HG02981 (cell line): ENCODE measurements around the gene PHLDB2.

Source experiments
- ATAC-seq: cut with Tn5 transposase; IDR thresholded peaks from one replicate; pipeline ENCODE4 v1.9.1; 2021; ENCODE audit warnings: mild to moderate bottlenecking, moderate library complexity; ENCODE audit not compliant: unreplicated experiment

PHLDB2 gene

DNA sequence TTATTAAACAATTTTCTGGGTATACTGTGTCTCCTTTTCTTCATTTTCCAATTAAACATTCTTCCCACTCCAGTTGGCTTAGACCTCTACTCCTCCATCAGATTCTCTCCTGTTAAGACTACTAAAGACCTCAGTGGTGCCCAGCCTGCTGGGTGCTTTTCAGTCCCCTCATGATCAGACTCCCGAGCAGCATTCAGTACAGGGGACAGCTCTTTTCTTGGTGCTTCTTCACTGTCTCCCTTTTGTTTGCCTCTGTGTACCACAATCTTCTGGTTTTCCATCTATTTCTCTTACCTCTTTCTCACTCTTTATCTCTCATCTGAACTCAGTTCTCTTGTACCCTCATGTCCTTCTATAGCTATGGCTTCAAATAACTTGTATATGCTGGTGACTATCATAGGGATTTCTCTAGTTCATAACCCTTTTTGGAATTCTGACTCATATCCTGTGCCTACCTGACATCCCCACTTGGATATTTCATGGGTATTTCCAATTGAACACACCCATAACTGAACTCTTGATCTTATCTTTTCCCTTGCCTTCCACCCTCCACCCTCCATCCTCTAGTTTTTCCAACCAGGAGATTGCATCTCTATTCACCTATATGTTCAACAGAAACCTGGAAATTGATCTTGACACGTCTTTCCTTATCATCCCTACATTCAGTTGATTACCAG lies 64.2 kb downstream of the PHLDB2 start:
- no peak for ATAC-seq

DNA sequence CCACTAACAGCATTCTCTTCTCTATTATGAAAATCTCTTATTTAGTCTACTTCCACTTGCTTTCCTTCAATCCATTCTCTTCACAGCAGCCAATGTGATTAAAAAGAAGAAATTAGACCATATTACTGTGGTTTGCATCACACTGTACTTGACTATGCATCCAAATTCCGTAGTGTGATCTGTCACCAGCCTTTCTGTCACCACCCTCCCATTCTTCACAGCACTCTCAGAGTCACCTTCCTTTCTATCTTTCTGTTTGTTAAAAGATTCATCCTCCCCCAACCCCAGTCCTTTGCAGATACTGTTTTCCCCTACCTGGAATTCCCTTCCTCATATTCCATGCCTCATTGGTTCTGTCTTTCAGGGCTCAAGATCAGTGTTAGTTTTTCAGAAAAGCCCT lies 64.7 kb downstream of the PHLDB2 start:
- ATAC-seq: no peak

DNA sequence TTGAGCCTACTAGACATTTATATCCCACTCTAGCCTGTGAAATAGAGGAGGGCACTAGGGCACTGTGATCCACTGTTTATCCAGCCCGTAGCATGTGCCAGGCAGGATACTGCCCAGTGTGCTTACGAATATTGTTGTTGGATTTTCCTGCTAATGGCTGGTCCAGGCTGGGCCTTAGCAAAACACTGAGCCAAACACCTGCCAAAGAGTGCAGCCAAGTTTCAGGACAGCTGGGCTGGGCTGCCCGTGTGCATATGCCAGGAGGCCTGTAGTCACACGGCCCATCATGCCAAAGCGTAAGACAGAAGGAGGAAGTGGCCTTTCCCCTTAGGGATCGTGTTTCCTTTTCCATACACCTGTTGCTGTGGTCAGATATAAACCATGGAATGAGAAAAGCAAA lies 65.2 kb downstream of the PHLDB2 start:
- ATAC-seq: no peak

DNA sequence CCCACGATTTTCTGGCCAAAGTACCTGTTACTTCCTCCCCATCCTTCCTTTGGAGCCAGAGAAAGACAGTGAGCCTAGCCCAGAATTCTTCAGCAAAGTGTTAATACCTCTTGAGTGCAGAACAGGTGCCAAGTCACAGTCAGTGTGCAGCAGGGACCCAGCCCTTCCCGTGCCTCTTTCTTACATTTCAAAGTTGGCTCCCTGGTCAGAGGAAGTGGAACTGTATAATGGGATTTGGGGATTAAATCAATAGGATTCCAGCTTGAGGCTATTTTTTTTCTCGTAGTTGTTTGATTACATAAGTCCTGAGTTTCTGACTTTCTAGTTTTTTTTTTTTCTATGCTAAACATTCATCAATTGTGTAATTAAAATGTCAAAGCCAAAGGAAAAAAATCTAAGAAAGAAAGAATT lies 67.2 kb downstream of the PHLDB2 start:
- no peak for ATAC-seq

DNA sequence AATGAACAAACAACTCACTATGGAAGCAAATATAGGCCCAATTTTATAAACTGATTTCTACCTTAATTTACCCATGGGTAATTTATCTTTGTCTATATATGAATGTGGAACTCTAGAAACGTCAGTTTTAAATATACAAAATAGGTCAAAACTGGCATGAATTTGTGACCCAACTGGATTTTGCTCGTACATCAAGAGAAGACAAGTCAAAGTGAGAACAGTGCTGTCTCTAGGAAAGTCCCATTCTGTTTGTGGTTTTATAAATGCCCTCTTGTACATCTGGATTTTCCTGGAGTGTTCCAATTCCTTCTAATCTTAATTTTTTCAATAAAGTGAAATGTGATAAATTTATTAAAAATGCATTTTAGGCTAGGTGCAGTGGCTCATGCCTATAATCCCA lies 69.5 kb downstream of the PHLDB2 start:
- no peak for ATAC-seq

DNA sequence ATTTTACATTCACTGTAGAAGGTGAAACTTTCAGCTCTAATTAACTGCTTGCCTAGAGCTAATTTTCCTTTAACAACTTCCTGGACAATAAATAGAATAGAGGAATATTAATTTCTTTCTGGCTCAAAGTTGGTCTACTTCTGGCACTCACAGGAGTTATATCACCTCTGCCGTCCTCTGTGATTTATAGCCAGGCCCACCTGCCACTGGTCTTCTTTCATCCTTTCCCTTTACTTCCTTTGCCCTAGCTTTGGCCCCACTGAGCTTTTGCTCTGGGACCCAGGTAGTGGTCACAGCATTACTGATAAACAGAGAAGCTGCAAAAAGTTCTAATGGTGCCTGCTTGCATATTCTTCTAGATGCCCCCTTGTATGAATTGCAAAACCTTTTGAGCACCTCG lies 70.4 kb downstream of the PHLDB2 start:
- no peak for ATAC-seq

DNA sequence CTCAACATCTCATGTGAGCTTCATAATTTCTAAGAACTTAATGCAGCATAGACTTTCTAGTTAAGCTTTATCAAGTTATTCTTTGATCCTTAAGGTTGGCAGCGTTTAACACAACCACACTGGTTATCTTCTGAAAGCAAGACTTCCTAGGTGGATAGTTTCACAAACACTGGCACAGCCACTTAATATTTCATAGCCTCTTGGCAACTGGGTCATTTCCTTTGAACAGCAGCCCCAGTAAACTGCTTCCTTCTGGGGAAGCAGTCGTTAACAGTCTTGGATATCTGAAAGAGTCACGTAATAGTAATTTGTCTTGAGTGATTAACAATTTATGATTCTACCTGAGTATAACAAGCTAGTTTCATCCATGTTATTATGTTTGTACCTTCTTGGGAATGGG lies 73.9 kb downstream of the PHLDB2 start:
- no peak for ATAC-seq

DNA sequence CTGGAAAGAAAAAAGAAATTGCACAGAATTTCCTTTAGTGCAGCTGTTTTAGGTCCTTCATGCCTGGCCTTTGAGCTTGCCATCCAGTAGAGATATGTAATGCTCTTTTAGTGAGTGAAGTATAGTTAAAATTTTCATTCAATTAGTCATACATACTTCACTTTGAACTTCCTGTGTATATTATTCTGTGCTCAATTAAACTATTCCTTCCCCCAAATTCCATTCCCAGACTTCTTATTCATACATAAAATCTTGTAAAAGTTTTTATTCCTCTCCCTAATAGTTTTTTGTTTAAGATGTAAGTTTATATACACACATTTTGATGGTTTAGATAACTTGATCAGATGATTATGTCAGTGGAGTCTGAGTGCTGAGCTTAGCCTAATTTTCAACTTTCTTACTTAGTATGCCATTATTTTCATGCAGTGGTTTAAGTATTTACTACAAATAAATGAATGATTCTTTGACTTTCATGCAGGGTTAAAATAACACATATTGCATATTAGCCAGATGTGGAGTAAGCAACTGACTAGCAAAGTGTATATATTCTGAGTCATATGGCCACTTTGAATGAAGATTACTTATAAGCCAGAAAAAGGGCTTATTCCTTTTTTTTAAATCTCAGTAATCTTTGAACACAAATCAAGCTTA lies 77.3 kb downstream of the PHLDB2 start:
- no peak for ATAC-seq

DNA sequence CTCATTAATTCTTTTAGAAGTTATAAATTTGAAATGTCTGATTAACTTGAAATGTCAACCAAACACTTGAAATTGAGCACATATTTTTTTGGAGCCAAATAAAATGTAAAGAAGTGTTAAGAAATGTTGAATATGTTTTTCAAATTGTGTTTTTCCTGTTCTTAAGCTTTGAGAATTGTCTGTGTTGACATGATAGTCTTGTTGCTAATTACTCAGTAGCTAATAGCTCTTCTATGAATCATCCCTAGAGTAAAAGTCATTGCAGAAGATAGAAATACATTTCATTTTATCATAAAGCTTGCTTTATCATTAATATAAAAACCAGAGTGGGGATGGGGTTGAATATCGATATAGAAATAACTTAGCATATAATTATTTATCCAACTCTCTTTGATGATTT lies 77.9 kb downstream of the PHLDB2 start:
- no peak for ATAC-seq

DNA sequence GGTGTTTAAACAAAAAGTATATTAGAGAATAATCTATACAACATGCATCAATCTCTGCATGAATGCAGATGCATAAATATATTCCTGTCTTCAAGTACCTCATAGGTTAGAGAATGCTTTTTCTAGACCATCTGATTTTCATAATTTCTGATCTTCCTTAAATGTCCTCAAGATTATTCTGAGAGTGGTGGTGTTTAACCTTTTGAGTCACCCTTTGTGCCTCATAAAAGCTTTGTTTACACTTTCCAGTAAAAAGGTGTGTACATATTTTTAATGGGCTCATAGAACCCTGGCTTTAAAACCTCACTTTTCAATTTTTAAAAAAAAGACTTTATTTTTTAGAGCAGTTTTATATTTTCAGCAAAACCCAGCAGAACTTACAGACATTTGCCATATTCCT lies 78.8 kb downstream of the PHLDB2 start:
- no peak for ATAC-seq

DNA sequence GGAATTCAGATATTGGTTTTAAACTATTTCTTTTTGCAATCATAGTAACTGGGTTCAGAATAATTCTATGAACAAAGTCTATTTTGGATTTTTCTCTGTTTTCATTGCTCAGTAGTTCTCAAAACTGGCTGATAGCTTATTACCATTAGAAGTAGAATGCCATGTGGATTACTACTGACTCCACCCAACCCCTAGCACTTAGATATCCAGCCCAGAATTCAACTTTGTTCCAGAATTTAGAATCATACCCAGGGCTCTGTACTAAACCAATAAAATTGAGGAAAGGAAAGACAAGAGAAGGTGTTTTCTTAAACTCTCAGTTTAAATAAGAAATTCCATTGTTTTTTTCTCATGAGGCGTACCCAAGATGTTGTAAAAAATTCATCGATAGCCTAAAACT lies 80.8 kb downstream of the PHLDB2 start:
- no peak for ATAC-seq

DNA sequence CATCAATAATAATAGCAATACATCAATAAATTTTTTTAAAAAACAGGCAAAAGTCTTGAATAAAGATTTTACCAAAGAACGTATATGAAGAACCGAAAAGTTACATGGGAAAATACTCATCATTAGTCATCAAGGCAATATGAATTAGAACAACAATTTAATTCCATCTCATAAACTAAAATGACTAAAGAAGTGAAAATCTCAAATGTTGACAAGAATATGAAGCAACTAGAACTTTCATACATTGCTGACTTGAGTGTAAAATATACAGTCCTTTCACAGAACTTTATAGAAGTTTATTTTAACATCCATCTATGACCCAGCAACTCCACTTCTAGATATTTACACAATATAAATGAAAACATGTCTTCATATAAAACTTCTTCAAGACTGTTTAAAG lies 84.5 kb downstream of the PHLDB2 start:
- no peak for ATAC-seq

DNA sequence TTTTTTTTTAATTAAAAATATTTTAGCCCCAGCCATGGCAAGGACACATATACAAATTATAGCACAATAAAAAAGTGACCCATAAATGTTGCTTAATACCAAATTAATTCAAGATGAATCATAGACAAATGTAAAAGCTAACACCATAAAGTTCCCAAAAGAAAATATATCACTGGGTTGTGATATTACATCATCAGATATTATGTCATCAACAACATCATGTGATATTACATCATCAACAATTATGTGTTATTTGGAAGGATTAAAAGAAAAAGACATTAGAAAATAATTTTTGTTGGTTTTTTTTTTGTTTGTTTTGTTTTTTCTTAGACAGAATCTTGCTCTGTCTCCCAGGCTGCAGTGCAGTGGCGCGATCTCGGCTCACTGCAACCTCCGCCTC lies 85.3 kb downstream of the PHLDB2 start:
- ATAC-seq: no peak

DNA sequence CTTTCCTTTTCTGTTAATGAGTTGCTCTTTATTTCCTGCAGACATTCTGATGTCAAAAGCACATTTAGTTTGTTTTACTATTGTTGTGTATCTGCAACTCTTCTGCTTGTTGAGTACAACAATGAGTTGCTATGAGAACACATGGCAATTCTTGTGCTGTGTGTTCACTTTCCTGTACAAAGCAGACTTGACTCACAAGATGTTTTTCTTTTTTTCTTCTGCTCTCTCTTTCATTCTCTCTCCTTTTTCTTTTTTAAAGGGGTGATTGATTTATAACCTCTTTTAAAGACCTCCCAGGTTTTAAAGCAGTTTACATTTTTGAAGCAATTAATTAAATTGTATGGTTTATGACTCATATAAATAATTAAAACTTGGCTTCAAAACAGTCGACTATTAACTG lies 88.2 kb downstream of the PHLDB2 start:
- no peak for ATAC-seq

DNA sequence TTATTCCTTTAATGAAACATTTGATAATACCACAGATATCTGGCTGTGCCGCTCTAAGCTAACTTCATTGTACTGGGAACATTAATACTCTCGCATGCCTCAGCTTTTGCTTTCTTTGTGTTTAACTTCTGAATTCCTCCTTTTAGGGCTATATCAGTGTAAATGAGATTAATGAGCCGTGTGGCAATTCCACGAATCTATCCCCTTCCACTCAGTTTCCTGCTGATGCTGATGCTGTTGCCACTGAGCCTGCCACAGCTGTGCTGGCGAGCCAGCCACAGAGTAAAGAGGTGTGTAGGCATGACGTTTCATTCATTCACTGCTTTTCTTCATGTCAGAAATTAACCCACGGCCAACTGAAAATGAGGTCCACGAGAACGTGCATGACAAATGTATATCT lies 89.7 kb downstream of the PHLDB2 start:
- no peak for ATAC-seq

DNA sequence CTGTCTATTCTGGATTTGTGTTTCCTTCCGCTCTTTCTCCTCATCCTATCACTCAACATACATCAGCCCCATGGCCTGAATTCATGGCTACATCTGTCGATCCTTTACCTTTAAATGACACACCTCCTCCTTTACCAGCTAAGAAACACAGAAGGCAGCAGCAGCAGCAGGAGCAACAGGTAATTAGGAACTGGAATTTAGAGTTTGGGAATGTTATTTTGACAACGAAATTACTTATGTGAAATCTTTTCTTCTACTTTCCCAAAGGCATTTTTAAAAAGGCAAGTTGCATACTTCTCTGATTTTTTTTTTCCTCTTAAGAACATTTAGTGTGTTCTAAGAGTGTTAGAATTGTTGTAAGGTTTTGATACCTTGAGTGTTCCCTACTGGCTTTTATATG lies 90.6 kb downstream of the PHLDB2 start:
- ATAC-seq: no peak

DNA sequence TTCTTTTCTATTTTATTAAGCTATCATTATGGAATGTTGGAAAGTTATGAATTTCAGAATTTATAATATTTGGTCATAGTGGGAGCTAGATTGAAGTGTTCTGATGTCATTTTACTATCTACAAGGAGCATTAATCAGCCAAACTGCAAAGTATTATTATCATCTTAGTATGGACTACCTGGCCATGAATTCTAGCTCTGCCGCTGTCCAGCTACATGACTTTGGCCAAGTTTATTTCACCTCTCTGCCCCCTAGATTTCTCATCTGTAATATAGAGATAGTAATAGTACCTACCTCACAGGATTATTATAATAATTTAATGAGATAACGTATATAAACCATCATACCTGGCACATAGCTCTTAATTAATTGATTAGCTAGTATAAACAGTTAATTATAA lies 92.0 kb downstream of the PHLDB2 start:
- ATAC-seq: no peak

DNA sequence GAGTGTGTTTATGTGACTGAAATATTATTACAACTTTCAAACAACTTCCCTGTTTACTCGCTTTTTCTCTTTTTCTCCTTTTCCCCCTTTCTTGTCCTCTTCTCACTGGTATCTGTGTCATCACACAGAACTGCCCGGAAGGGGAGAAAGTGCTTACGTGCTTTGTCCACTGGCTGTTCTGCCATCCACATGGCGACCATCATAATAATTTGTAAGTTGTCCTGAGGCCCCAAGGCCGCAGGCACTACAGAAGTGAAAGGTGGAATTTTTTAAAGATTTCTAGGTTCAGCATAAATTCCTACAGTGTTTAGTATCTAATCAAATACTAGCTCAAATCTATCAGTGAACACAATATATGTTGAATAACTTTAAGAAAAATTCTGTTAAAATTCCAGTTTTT lies 93.0 kb downstream of the PHLDB2 start:
- no peak for ATAC-seq

DNA sequence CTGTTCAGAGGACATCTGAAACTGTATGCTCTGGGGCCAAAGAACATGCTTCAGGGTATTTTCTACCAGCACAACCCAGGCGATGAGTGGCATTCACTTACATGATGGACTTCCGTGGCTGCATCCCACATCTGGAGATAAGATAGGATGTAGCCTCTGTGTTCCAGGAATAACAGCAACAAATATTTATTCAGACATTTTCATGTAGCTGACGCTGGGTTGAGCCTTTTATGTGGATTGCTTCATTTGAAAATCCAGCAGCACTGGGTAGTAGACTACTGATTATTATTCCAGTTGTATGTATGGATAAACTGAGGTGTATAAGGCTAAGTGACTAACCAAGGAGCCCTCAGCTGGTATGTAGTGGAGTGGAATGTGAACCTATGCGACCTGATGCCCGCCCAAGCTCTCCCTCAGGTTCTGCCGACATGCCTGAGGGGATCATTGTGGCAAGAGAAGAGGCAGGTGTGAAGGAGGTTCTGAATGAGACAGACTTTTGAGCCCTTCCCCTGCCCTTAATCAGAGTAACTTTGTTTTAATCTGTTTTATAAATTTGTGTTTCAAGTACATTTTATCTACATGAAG lies 93.9 kb downstream of the PHLDB2 start:
- no peak for ATAC-seq

DNA sequence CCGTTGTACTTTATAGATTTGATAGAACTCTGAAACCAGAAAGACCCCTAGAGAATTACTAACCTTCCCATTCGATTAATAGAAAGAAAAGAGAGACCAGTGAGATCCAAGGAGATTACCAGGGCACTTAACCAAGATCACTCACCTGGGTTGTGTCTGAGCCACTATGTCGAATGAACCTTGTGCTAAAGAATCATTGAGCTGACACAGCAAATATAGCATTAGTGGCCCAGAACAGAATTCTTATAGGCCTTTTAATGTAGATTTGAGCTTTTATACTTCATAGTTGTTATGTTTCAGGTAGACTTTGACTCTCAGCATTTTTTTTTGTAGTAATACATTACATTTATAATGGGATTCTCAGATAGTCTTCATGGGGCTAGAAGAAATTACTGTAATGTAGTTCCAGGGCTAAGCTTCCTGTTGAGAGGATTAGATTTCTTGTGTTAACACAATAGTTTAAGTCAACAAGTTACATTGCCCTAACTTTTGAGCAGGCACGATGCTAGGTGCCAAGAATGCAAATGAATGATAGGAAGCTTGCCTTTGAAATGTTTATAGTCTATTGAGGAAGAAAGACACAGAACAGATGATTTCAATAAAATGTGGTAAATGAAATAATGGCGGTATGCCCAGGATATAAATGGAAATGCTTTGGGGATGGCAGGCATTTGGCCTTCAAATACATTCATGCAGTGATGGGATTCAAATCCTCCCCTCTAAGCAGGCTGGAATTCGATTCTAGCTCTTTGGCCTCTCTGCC lies 95.3 kb downstream of the PHLDB2 start:
- no peak for ATAC-seq

DNA sequence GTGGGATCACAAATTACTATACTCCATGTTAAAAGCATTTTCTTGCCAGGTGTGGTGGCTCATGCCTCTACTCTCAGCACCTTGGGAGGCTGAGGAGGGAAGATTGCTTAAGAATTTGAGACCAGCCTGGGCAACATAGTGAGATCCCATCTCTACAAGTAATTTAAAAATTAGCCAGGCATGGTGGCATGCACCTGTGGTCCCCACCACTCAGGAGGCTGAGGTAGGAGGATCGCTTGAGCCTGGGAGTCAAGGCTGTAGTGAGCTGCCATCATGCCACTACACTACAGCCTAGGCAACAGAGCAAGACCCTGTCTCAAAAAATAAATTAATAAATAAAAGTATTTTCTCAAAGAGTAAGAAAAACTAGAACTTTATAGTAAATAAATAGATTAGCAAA lies 96.8 kb downstream of the PHLDB2 start:
- no peak for ATAC-seq

DNA sequence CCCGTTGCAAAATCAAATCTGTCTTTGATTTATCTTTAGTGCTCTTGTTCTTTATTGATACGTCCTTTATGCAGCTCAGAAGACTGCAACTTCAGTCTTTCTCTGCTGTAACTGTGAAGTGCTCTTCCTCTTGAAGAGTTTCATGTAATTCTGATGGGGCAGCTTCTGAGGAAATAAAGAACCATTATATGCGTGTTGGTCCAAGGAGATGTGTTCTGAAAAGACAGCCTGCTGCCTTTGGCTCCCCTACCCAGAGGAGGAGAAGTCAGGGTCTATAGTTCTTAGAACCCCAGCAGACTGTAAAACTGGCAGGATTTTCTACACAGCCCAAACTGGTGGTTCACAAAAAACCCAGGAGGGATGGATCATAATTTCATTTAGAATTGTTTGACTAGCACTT lies 97.4 kb downstream of the PHLDB2 start:
- no peak for ATAC-seq
